HepG2 (cell line): ENCODE data around the gene PXMP4. TPM values are rescaled to one million over a fixed set of nuclear protein-coding genes. Genes with fewer than 3 reads are reported as not detected.

Experiments
- AKAP8 ChIP-seq: sonication (generic); formaldehyde crosslinking; IDR thresholded peaks from 2 replicates; pipeline ENCODE4 v1.5.1; 2020; ENCODE audit warnings: mild to moderate bottlenecking, missing genetic modification reagents
- BHLHE40 ChIP-seq: IDR thresholded peaks from 2 replicates; pipeline ENCODE4 v1.6.1; 2011; ENCODE audit warnings: low read length, improper control_type of control experiment
- CCDC6 ChIP-seq: sonication (generic); formaldehyde crosslinking; IDR thresholded peaks from 2 replicates; pipeline ENCODE4 v1.8.1; 2022; ENCODE audit warnings: mild to moderate bottlenecking, missing genetic modification reagents, moderate library complexity
- FOXC1 ChIP-seq: sonication (generic); formaldehyde crosslinking; IDR thresholded peaks from 2 replicates; pipeline ENCODE4 v1.8.0; 2022; ENCODE audit warnings: mild to moderate bottlenecking, missing genetic modification reagents, borderline replicate concordance
- HOXA3 ChIP-seq: sonication (generic); formaldehyde crosslinking; IDR thresholded peaks from 2 replicates; pipeline ENCODE4 v1.5.0; 2020; ENCODE audit warnings: missing genetic modification reagents
- IKZF1 ChIP-seq: fragments of 450-650 bp; IDR thresholded peaks from 2 replicates; pipeline ENCODE4 v1.7.1; 2016
- IRX3 ChIP-seq: sonication (generic); formaldehyde crosslinking; IDR thresholded peaks from 2 replicates; pipeline ENCODE4 v1.8.1; 2023; ENCODE audit warnings: mild to moderate bottlenecking, low read depth, missing genetic modification reagents, borderline replicate concordance
- JDP2 ChIP-seq: sonication (generic); formaldehyde crosslinking; IDR thresholded peaks from 2 replicates; pipeline ENCODE4 v1.8.1; 2022; ENCODE audit warnings: missing genetic modification reagents, borderline replicate concordance
- KDM4B ChIP-seq: sonication (generic); formaldehyde crosslinking; IDR thresholded peaks from 2 replicates; pipeline ENCODE4 v1.4.0; 2020; ENCODE audit warnings: missing genetic modification reagents
- NFIC ChIP-seq: IDR thresholded peaks from 2 replicates; pipeline ENCODE4 v1.6.1; 2012; ENCODE audit warnings: mild to moderate bottlenecking, low read length, inconsistent platforms
- SPEN ChIP-seq: sonication (generic); formaldehyde crosslinking; IDR thresholded peaks from 2 replicates; pipeline ENCODE4 v1.5.1; 2020; ENCODE audit warnings: low read depth, mild to moderate bottlenecking, missing genetic modification reagents
- THYN1 ChIP-seq: sonication (generic); formaldehyde crosslinking; IDR thresholded peaks from 2 replicates; pipeline ENCODE4 v1.8.1; 2023; ENCODE audit warnings: low read depth, mild to moderate bottlenecking, moderate library complexity, missing genetic modification reagents, borderline replicate concordance
- ZBTB21 ChIP-seq: sonication (generic); formaldehyde crosslinking; IDR thresholded peaks from 2 replicates; pipeline ENCODE4 v1.4.0; 2020; ENCODE audit warnings: missing genetic modification reagents
- ZFP90 ChIP-seq: sonication (generic); formaldehyde crosslinking; IDR thresholded peaks from 2 replicates; pipeline ENCODE4 v1.8.0; 2022; ENCODE audit warnings: missing genetic modification reagents, mild to moderate bottlenecking, inconsistent platforms, borderline replicate concordance
- ZMYM2 ChIP-seq: sonication (generic); formaldehyde crosslinking; IDR thresholded peaks from 2 replicates; pipeline ENCODE4 v1.8.0; 2022; ENCODE audit warnings: mild to moderate bottlenecking, missing genetic modification reagents
- ZNF510 ChIP-seq: sonication (generic); formaldehyde crosslinking; IDR thresholded peaks from 2 replicates; pipeline ENCODE4 v1.4.0; 2020; ENCODE audit warnings: low read depth, mild to moderate bottlenecking, missing genetic modification reagents
- ZNF546 ChIP-seq: sonication (generic); formaldehyde crosslinking; conservative IDR thresholded peaks from 2 replicates; pipeline ENCODE4 v1.8.1; 2023; ENCODE audit warnings: mild to moderate bottlenecking, missing genetic modification reagents
- ZSCAN31 ChIP-seq: sonication (generic); formaldehyde crosslinking; IDR thresholded peaks from 2 replicates; pipeline ENCODE4 v1.5.0; 2020; ENCODE audit warnings: low read depth, mild to moderate bottlenecking, missing genetic modification reagents
- polyA plus RNA-seq, 8 experiments: library from polyadenylated mRNA; depleted of rRNA in 3 of 8; stranded (reverse) in 7 of 8; unstranded in 1 of 8; fragments of >200 nt; fragmentation: Illumina TruSeq in 4 of 8; extraction: Trizol in 4 of 8; gene quantifications; 2 replicates each; pipeline versions ENCODE4 v1.2.1 to v1.2.3, GENCODE V29; 2011 to 2016; ENCODE audit warnings: low read depth in 4 of 8, missing spikeins in 1 of 8, mixed read lengths in 1 of 8; ENCODE audit not compliant: insufficient read depth in 1 of 8
- total RNA-seq, 5 experiments: library from RNA; depleted of rRNA; stranded (reverse); fragments of >200 nt; fragmentation: Illumina TruSeq; extraction: Trizol; gene quantifications; 2 replicates each; pipeline ENCODE4 v1.2.3, GENCODE V29; 2016; ENCODE audit warnings: low read depth in 1 of 5
- TF ChIP-seq, protein P1 (sequence below): sonication (generic); formaldehyde crosslinking; IDR thresholded peaks from 2 replicates; pipeline ENCODE4 v1.4.0; 2020; ENCODE audit warnings: low read depth, missing genetic modification reagents
- TF ChIP-seq, protein P2 (sequence below): sonication (generic); formaldehyde crosslinking; IDR thresholded peaks from 2 replicates; pipeline ENCODE4 v1.8.0; 2022; ENCODE audit warnings: mild to moderate bottlenecking, missing genetic modification reagents
- TF ChIP-seq, protein P3 (sequence below): sonication (generic); formaldehyde crosslinking; IDR thresholded peaks from 2 replicates; pipeline ENCODE4 v1.4.0; 2020; ENCODE audit warnings: missing genetic modification reagents
- TF ChIP-seq, protein P4 (sequence below): sonication (generic); formaldehyde crosslinking; IDR thresholded peaks from 2 replicates; pipeline ENCODE4 v1.4.0; 2020; ENCODE audit warnings: missing genetic modification reagents, borderline replicate concordance

PXMP4 gene
- total and polyA plus RNA-seq, 2 of the 13 experiments (the other 11 are each of a cell fraction or from before 2014, with no cell fraction given), result not detected

DNA sequence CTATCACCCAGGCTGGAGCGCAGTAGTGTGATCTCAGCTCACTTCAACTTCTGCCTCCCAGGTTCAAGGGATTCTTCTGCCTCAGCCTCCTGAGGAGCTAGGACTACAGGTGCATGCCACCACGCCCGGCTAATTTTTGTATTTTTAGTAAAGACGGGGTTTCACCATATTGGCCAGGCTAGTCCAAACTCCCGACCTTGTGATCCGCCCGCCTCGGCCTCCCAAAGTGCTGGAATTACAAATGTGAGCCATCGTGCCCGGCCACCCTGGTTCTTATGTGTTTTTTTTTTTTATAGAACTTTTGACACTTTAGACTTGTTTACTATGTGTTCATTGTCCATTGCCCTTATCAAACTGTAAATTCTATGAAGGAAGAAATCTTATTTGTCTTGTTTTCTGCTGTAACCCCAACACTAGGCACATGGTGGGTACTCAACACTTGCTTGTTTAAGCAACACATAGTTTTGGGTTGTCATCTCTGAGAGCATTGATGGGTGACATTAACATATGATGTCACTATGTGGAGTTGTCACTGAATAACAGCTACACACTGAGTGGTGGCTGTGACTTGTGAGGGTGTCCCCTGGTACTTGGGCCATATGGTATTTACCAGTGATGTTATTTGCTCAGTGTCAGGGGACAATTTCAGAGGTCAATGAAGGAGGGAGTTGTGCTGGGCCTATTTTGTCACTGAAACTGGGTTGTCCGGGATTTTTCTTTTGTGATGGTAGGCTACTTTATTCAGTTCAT lies 1.5 kb upstream of the PXMP4 start (continued):
- peak; percentile 35; the same call in 1 of the 2 replicates for TF ChIP-seq SPEN (CRISPR knock-in tag)
- TF ChIP-seq KDM4B (CRISPR knock-in tag), result no peak
- TF ChIP-seq ZNF510 (CRISPR knock-in tag), result no peak
- TF ChIP-seq JDP2, result no peak
- TF ChIP-seq, protein P1, sequence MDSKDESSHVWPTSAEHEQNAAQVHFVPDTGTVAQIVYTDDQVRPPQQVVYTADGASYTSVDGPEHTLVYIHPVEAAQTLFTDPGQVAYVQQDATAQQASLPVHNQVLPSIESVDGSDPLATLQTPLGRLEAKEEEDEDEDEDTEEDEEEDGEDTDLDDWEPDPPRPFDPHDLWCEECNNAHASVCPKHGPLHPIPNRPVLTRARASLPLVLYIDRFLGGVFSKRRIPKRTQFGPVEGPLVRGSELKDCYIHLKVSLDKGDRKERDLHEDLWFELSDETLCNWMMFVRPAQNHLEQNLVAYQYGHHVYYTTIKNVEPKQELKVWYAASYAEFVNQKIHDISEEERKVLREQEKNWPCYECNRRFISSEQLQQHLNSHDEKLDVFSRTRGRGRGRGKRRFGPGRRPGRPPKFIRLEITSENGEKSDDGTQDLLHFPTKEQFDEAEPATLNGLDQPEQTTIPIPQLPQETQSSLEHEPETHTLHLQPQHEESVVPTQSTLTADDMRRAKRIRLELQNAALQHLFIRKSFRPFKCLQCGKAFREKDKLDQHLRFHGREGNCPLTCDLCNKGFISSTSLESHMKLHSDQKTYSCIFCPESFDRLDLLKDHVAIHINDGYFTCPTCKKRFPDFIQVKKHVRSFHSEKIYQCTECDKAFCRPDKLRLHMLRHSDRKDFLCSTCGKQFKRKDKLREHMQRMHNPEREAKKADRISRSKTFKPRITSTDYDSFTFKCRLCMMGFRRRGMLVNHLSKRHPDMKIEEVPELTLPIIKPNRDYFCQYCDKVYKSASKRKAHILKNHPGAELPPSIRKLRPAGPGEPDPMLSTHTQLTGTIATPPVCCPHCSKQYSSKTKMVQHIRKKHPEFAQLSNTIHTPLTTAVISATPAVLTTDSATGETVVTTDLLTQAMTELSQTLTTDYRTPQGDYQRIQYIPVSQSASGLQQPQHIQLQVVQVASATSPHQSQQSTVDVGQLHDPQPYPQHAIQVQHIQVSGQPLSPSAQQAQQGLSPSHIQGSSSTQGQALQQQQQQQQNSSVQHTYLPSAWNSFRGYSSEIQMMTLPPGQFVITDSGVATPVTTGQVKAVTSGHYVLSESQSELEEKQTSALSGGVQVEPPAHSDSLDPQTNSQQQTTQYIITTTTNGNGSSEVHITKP, result peak; percentile 96
- peak; percentile 48; the same call in 1 of the 2 replicates for TF ChIP-seq HOXA3 (CRISPR knock-in tag)
- TF ChIP-seq CCDC6 (CRISPR knock-in tag), result no peak
- TF ChIP-seq, protein P2, sequence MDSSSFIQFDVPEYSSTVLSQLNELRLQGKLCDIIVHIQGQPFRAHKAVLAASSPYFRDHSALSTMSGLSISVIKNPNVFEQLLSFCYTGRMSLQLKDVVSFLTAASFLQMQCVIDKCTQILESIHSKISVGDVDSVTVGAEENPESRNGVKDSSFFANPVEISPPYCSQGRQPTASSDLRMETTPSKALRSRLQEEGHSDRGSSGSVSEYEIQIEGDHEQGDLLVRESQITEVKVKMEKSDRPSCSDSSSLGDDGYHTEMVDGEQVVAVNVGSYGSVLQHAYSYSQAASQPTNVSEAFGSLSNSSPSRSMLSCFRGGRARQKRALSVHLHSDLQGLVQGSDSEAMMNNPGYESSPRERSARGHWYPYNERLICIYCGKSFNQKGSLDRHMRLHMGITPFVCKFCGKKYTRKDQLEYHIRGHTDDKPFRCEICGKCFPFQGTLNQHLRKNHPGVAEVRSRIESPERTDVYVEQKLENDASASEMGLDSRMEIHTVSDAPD (CRISPR knock-in tag), result no peak
- TF ChIP-seq ZSCAN31, result 0 out of 2 replicates have a peak, but pooled peaks have one; percentile 34
- TF ChIP-seq BHLHE40, result peak; percentile 43; the same call in 1 of the 2 replicates
- TF ChIP-seq FOXC1, result no peak
- no peak for TF ChIP-seq IRX3 (CRISPR knock-in tag)
- TF ChIP-seq, protein P3, sequence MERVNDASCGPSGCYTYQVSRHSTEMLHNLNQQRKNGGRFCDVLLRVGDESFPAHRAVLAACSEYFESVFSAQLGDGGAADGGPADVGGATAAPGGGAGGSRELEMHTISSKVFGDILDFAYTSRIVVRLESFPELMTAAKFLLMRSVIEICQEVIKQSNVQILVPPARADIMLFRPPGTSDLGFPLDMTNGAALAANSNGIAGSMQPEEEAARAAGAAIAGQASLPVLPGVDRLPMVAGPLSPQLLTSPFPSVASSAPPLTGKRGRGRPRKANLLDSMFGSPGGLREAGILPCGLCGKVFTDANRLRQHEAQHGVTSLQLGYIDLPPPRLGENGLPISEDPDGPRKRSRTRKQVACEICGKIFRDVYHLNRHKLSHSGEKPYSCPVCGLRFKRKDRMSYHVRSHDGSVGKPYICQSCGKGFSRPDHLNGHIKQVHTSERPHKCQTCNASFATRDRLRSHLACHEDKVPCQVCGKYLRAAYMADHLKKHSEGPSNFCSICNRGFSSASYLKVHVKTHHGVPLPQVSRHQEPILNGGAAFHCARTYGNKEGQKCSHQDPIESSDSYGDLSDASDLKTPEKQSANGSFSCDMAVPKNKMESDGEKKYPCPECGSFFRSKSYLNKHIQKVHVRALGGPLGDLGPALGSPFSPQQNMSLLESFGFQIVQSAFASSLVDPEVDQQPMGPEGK (CRISPR knock-in tag), result no peak; the same call in 1 of the 2 replicates
- no peak for TF ChIP-seq IKZF1
- TF ChIP-seq NFIC, result no peak
- TF ChIP-seq ZFP90 (CRISPR knock-in tag), result no peak
- TF ChIP-seq ZMYM2, result no peak
- no peak for TF ChIP-seq ZNF546 (CRISPR knock-in tag)
- TF ChIP-seq THYN1 (CRISPR knock-in tag), result no peak
- TF ChIP-seq, protein P4, sequence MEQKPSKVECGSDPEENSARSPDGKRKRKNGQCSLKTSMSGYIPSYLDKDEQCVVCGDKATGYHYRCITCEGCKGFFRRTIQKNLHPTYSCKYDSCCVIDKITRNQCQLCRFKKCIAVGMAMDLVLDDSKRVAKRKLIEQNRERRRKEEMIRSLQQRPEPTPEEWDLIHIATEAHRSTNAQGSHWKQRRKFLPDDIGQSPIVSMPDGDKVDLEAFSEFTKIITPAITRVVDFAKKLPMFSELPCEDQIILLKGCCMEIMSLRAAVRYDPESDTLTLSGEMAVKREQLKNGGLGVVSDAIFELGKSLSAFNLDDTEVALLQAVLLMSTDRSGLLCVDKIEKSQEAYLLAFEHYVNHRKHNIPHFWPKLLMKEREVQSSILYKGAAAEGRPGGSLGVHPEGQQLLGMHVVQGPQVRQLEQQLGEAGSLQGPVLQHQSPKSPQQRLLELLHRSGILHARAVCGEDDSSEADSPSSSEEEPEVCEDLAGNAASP (CRISPR knock-in tag), result 0 out of 2 replicates have a peak, but pooled peaks have one; percentile 18
- no peak for TF ChIP-seq AKAP8 (CRISPR knock-in tag)
- TF ChIP-seq ZBTB21 (CRISPR knock-in tag), result peak; percentile 82
